Activated T-helper 17 cell treated with anti-CD3 and anti-CD28 coated beads, Interleukin-2, amount 50 U/mL, for 72 hours (primary cell): ENCODE data around the gene HOTAIR. TPM values are rescaled to one million over a fixed set of nuclear protein-coding genes. Genes with fewer than 3 reads are reported as not detected.

Experiments used
- ATAC-seq: fragments of 150-1000 bp; cut with Tn5 transposase; replicated peaks from 2 replicates; pipeline ENCODE4 v1.10.0; 2021; ENCODE audit warnings: mild to moderate bottlenecking, moderate library complexity
- H3K27ac Mint-ChIP-seq: one replicate; pipeline ENCODE4 v1.8.0; 2022; ENCODE audit warnings: mixed read lengths
- H3K27me3 Mint-ChIP-seq: one replicate; pipeline ENCODE4 v1.8.0; 2022; ENCODE audit warnings: mixed read lengths
- H3K36me3 Mint-ChIP-seq: one replicate; pipeline ENCODE4 v1.8.0; 2022; ENCODE audit warnings: low read depth, mild to moderate bottlenecking, mixed read lengths
- H3K4me1 Mint-ChIP-seq: one replicate; pipeline ENCODE4 v1.8.0; 2022; ENCODE audit warnings: mixed read lengths
- H3K4me3 Mint-ChIP-seq: one replicate; pipeline ENCODE4 v1.8.0; 2022; ENCODE audit warnings: mild to moderate bottlenecking, mixed read lengths
- H3K9me3 Mint-ChIP-seq: one replicate; pipeline ENCODE4 v1.8.0; 2022; ENCODE audit warnings: mixed read lengths
- total RNA-seq, 2 donors: library from RNA; stranded (reverse); gene quantifications; one replicate each; pipeline ENCODE4 v1.2.3, GENCODE V29; 2022

HOTAIR gene
- total RNA-seq, 2 donors from 2014 or later = not detected

GRCh38 chr12:53980104-53980801 is 5.5 kb upstream of the HOTAIR start:
- no peak for ATAC-seq
- Mint-ChIP-seq H3K4me1 (no peaks in the 10 kb centered on the region), H3K4me3 (no peak overlapping the region), H3K27me3 (peaks cover 85% of the 10 kb centered on the region), H3K36me3 (peaks cover 17% of the 10 kb centered on the region), H3K9me3 (no peaks in the 10 kb centered on the region), H3K27ac (no peak overlapping the region)

GRCh38 chr12:53978477-53979356 is 4.0 kb upstream of the HOTAIR start:
- Mint-ChIP-seq H3K27me3 (peaks cover 78% of the 10 kb centered on the region), H3K4me3 (no peak overlapping the region), H3K9me3 (no peaks in the 10 kb centered on the region), H3K36me3 (peaks cover 10% of the 10 kb centered on the region), H3K27ac (no peak overlapping the region), H3K4me1 (no peaks in the 10 kb centered on the region)
- ATAC-seq = no peak

GRCh38 chr12:53977596-53978445 is 3.1 kb upstream of the HOTAIR start:
- Mint-ChIP-seq H3K36me3 (peaks cover 12% of the 10 kb centered on the region), H3K27me3 (peaks cover 76% of the 10 kb centered on the region), H3K9me3 (no peaks in the 10 kb centered on the region), H3K4me1 (peaks cover 6% of the 10 kb centered on the region), H3K27ac (no peak overlapping the region), H3K4me3 (no peak overlapping the region)
- no peak for ATAC-seq

GRCh38 chr12:53976823-53977595 is 2.3 kb upstream of the HOTAIR start:
- H3K4me3 Mint-ChIP-seq = no peak overlapping the region
- peaks cover 78% of the 10 kb centered on the region for H3K27me3 Mint-ChIP-seq
- ATAC-seq = no peak
- H3K27ac Mint-ChIP-seq = no peak overlapping the region
- H3K36me3 Mint-ChIP-seq = peaks cover 15% of the 10 kb centered on the region
- peaks cover 6% of the 10 kb centered on the region for H3K4me1 Mint-ChIP-seq
- H3K9me3 Mint-ChIP-seq = no peaks in the 10 kb centered on the region

- H3K27ac Mint-ChIP-seq = no peak overlapping the region
- H3K4me1 Mint-ChIP-seq = peaks cover 6% of the 10 kb centered on the region
- no peaks in the 10 kb centered on the region for H3K9me3 Mint-ChIP-seq
- peak overlapping the region; percentile 46 for H3K4me3 Mint-ChIP-seq
- peaks cover 78% of the 10 kb centered on the region for H3K27me3 Mint-ChIP-seq
- no peak for ATAC-seq
- peaks cover 15% of the 10 kb centered on the region for H3K36me3 Mint-ChIP-seq
These were observed 1.5 kb upstream of the HOTAIR start for GRCh38 chr12:53976172-53976822.

- Mint-ChIP-seq H3K4me3 (peak overlapping the region; percentile 46), H3K27ac (no peak overlapping the region), H3K36me3 (peaks cover 15% of the 10 kb centered on the region), H3K9me3 (no peaks in the 10 kb centered on the region), H3K27me3 (peaks cover 78% of the 10 kb centered on the region), H3K4me1 (peaks cover 6% of the 10 kb centered on the region)
- no peak for ATAC-seq
These were observed 862 bp upstream of the HOTAIR start for GRCh38 chr12:53975479-53976152.

- H3K9me3 Mint-ChIP-seq = no peaks in the 10 kb centered on the region
- no peak overlapping the region for H3K27ac Mint-ChIP-seq
- H3K27me3 Mint-ChIP-seq = peaks cover 77% of the 10 kb centered on the region
- H3K4me3 Mint-ChIP-seq = peak overlapping the region; percentile 46
- peaks cover 10% of the 10 kb centered on the region for H3K36me3 Mint-ChIP-seq
- no peak for ATAC-seq
- peaks cover 6% of the 10 kb centered on the region for H3K4me1 Mint-ChIP-seq
These were observed 314 bp upstream of the HOTAIR start for GRCh38 chr12:53975064-53975471.

- Mint-ChIP-seq H3K9me3 (no peaks in the 10 kb centered on the region), H3K27me3 (peaks cover 75% of the 10 kb centered on the region), H3K4me1 (peaks cover 6% of the 10 kb centered on the region), H3K4me3 (peak overlapping the region; percentile 48), H3K36me3 (peaks cover 9% of the 10 kb centered on the region), H3K27ac (no peak overlapping the region)
- no peak for ATAC-seq
These were observed 1.3 kb downstream of the HOTAIR start for GRCh38 chr12:53973236-53974042.

GRCh38 chr12:53972722-53973235 is 2.0 kb downstream of the HOTAIR start, which contains the start of gene HOXC11:
Gene HOXC11 (plus strand): TSS chr12:53973126. CDS start chr12:53973242, 116 bp downstream.
- Mint-ChIP-seq H3K27ac (no peak within 1 kb of the TSS), H3K4me3 (peak within 1 kb of the TSS; percentile 48)

GRCh38 chr12:53972152-53972702 is 2.5 kb downstream of the HOTAIR start:
- Mint-ChIP-seq H3K4me1 (peaks cover 6% of the 10 kb centered on the region), H3K27me3 (peaks cover 76% of the 10 kb centered on the region), H3K9me3 (no peaks in the 10 kb centered on the region), H3K27ac (no peak overlapping the region), H3K36me3 (peaks cover 9% of the 10 kb centered on the region), H3K4me3 (no peak overlapping the region)
- ATAC-seq = no peak

More at GRCh38 chr12:53972722-53973235, 2.0 kb downstream of the HOTAIR start, which contains the start of gene HOXC11:
- Mint-ChIP-seq H3K36me3 (peaks cover 9% of the 10 kb centered on the region), H3K27me3 (peaks cover 76% of the 10 kb centered on the region), H3K9me3 (no peaks in the 10 kb centered on the region), H3K4me1 (peaks cover 6% of the 10 kb centered on the region)
- ATAC-seq = no peak

GRCh38 chr12:53971686-53972085 is 3.1 kb downstream of the HOTAIR start:
- Mint-ChIP-seq H3K27me3 (peaks cover 74% of the 10 kb centered on the region), H3K36me3 (peaks cover 9% of the 10 kb centered on the region), H3K9me3 (no peaks in the 10 kb centered on the region), H3K27ac (no peak overlapping the region), H3K4me1 (peaks cover 6% of the 10 kb centered on the region), H3K4me3 (no peak overlapping the region)
- ATAC-seq = no peak

GRCh38 chr12:53971129-53971528 is 3.6 kb downstream of the HOTAIR start:
- Mint-ChIP-seq H3K4me1 (peaks cover 6% of the 10 kb centered on the region), H3K9me3 (no peaks in the 10 kb centered on the region), H3K27me3 (peaks cover 75% of the 10 kb centered on the region), H3K27ac (no peak overlapping the region), H3K4me3 (no peak overlapping the region), H3K36me3 (peaks cover 9% of the 10 kb centered on the region)
- no peak for ATAC-seq
